ENCODE data around the gene PTPRR. TPM values are rescaled to one million over a fixed set of nuclear protein-coding genes. Genes with fewer than 3 reads are reported as not detected.

The PTPRR gene
- total and polyA plus RNA-seq, 9 donors, result 0.15 to 1.5 (median 0.32) TPM; not detected in 1

- H3K36me3 ChIP-seq, result no peaks in the 10 kb centered on the region
- H3K4me3 ChIP-seq, result no peak overlapping the region
- H3K27me3 ChIP-seq, result no peaks in the 10 kb centered on the region
- no peak for DNase-seq
- no peak overlapping the region for H3K27ac ChIP-seq
- intact Hi-C loops (cut with DNase I), result no loop called here
- H3K9me3 ChIP-seq, result no peaks in the 10 kb centered on the region
- TF ChIP-seq EP300 (IDR thresholded peaks at IDR 0.05), result no peak
- no peak for TF ChIP-seq CTCF (IDR thresholded peaks at IDR 0.05)
- TF ChIP-seq POLR2A (IDR thresholded peaks at IDR 0.05), result no peak
- WGBS, 3 donors, result 39 to 45% (median 41%) methylated on average over 3 of the region's 3 CpGs
- H3K4me1 ChIP-seq (ENCODE audit: insufficient read depth), result no peaks in the 10 kb centered on the region
Measured at GRCh38 chr12:70822412-70822811, 98.1 kb downstream of the PTPRR start.

- intact Hi-C loops (cut with DNase I), result no loop called here
- no peak for DNase-seq
- no peak overlapping the region for H3K27ac ChIP-seq
Measured at GRCh38 chr12:70815971-70816391, 104.6 kb downstream of the PTPRR start.

GRCh38 chr12:70815056-70815455 lies 105.5 kb downstream of the PTPRR start:
- intact Hi-C loops (cut with DNase I), result no loop called here
- no peak for TF ChIP-seq CTCF (IDR thresholded peaks at IDR 0.05)
- TF ChIP-seq POLR2A (IDR thresholded peaks at IDR 0.05), result no peak
- TF ChIP-seq EP300 (IDR thresholded peaks at IDR 0.05), result no peak
- Histone ChIP-seq H3K36me3 (no peaks in the 10 kb centered on the region), H3K9me3 (no peaks in the 10 kb centered on the region), H3K27me3 (no peaks in the 10 kb centered on the region), H3K27ac (no peak overlapping the region), H3K4me3 (no peak overlapping the region), H3K4me1 (ENCODE audit: insufficient read depth) (no peaks in the 10 kb centered on the region)
- no peak for DNase-seq
- 79 to 87% (median 87%) methylated on average over 2 of the region's 2 CpGs for WGBS, 3 donors

More at GRCh38 chr12:70815971-70816391, 104.6 kb downstream of the PTPRR start:
- Histone ChIP-seq H3K4me3 (no peak overlapping the region), H3K4me1 (ENCODE audit: insufficient read depth) (no peaks in the 10 kb centered on the region), H3K27me3 (no peaks in the 10 kb centered on the region), H3K36me3 (no peaks in the 10 kb centered on the region), H3K9me3 (no peaks in the 10 kb centered on the region)
- TF ChIP-seq POLR2A (IDR thresholded peaks at IDR 0.05), result no peak
- TF ChIP-seq EP300 (IDR thresholded peaks at IDR 0.05), result no peak
- TF ChIP-seq CTCF (IDR thresholded peaks at IDR 0.05), result no peak
- 73 to 80% (median 78%) methylated on average over 2 of the region's 2 CpGs for WGBS, 3 donors

GRCh38 chr12:70813559-70813958 lies 107.0 kb downstream of the PTPRR start:
- intact Hi-C loops (cut with DNase I), result no loop called here
- WGBS, 3 donors, result 74 to 83% (median 77%) methylated on average over 4 of the region's 4 CpGs

More at GRCh38 chr12:70813559-70813958, 107.0 kb downstream of the PTPRR start:
- no peak overlapping the region for H3K27ac ChIP-seq
- TF ChIP-seq CTCF (IDR thresholded peaks at IDR 0.05) (no peak), POLR2A (IDR thresholded peaks at IDR 0.05) (no peak), EP300 (IDR thresholded peaks at IDR 0.05) (no peak)
- DNase-seq, result no peak
- no peaks in the 10 kb centered on the region for H3K9me3 ChIP-seq
- H3K4me1 ChIP-seq (ENCODE audit: insufficient read depth), result no peaks in the 10 kb centered on the region
- no peaks in the 10 kb centered on the region for H3K36me3 ChIP-seq
- no peaks in the 10 kb centered on the region for H3K27me3 ChIP-seq
- no peak overlapping the region for H3K4me3 ChIP-seq

Data from ovary (tissue), 9 donors.